HepG2 (cell line): ENCODE results near the gene RAB40C. TPM values are rescaled to one million over a fixed set of nuclear protein-coding genes. Genes with fewer than 3 reads are reported as not detected.

ENCODE experiments used
- ATRX ChIP-seq: sonication (generic); formaldehyde crosslinking; IDR thresholded peaks from 2 replicates; pipeline ENCODE4 v1.4.0; 2020; ENCODE audit warnings: missing genetic modification reagents, borderline replicate concordance
- HOXA9 ChIP-seq: sonication (generic); formaldehyde crosslinking; IDR thresholded peaks from 2 replicates; pipeline ENCODE4 v1.8.1; 2022; ENCODE audit warnings: missing genetic modification reagents, mild to moderate bottlenecking, moderate library complexity, borderline replicate concordance
- SALL1 ChIP-seq: sonication (generic); formaldehyde crosslinking; IDR thresholded peaks from 2 replicates; pipeline ENCODE4 v1.8.0; 2022; ENCODE audit warnings: mild to moderate bottlenecking, missing genetic modification reagents
- SSRP1 ChIP-seq: IDR thresholded peaks from 2 replicates; pipeline ENCODE4 v1.6.1; 2016; ENCODE audit warnings: control low read depth
- ZBTB10 ChIP-seq: sonication (generic); formaldehyde crosslinking; IDR thresholded peaks from 2 replicates; pipeline ENCODE4 v1.4.0; 2020; ENCODE audit warnings: missing genetic modification reagents, borderline replicate concordance
- ZFP36 ChIP-seq: fragments of 150-350 bp; IDR thresholded peaks from 2 replicates; pipeline ENCODE4 v1.6.1; 2018; ENCODE audit warnings: borderline replicate concordance, low read length, low read depth; ENCODE audit not compliant: partially characterized antibody
- ZNF230 ChIP-seq: sonication (generic); formaldehyde crosslinking; IDR thresholded peaks from 2 replicates; pipeline ENCODE4 v1.4.0; 2020; ENCODE audit warnings: mild to moderate bottlenecking, missing genetic modification reagents
- ZNF598 ChIP-seq: sonication (generic); formaldehyde crosslinking; IDR thresholded peaks from 2 replicates; pipeline ENCODE4 v1.5.1; 2020; ENCODE audit warnings: mild to moderate bottlenecking, missing genetic modification reagents, borderline replicate concordance
- ZNF709 ChIP-seq: sonication (generic); formaldehyde crosslinking; IDR thresholded peaks from 2 replicates; pipeline ENCODE4 v1.5.0; 2020; ENCODE audit warnings: mild to moderate bottlenecking, missing genetic modification reagents
- ZNF740 ChIP-seq: sonication (generic); formaldehyde crosslinking; IDR thresholded peaks from 2 replicates; pipeline ENCODE4 v1.4.0; 2020; ENCODE audit warnings: missing genetic modification reagents
- ZXDC ChIP-seq: sonication (generic); formaldehyde crosslinking; IDR thresholded peaks from 2 replicates; pipeline ENCODE4 v1.5.0; 2020; ENCODE audit warnings: mild to moderate bottlenecking, missing genetic modification reagents
- polyA plus RNA-seq, 8 experiments: library from polyadenylated mRNA; depleted of rRNA in 3 of 8; stranded (reverse) in 7 of 8; unstranded in 1 of 8; fragments of >200 nt; fragmentation: Illumina TruSeq in 4 of 8; extraction: Trizol in 4 of 8; gene quantifications; 2 replicates each; pipeline versions ENCODE4 v1.2.1 to v1.2.3, GENCODE V29; 2011 to 2016; ENCODE audit warnings: low read depth in 4 of 8, missing spikeins in 1 of 8, mixed read lengths in 1 of 8; ENCODE audit not compliant: insufficient read depth in 1 of 8
- total RNA-seq, 5 experiments: library from RNA; depleted of rRNA; stranded (reverse); fragments of >200 nt; fragmentation: Illumina TruSeq; extraction: Trizol; gene quantifications; 2 replicates each; pipeline ENCODE4 v1.2.3, GENCODE V29; 2016; ENCODE audit warnings: low read depth in 1 of 5
- TF ChIP-seq, protein P1 (sequence below): sonication (generic); formaldehyde crosslinking; IDR thresholded peaks from 2 replicates; pipeline ENCODE4 v1.4.0; 2020; ENCODE audit warnings: missing genetic modification reagents
- TF ChIP-seq, protein P2 (sequence below): sonication (generic); formaldehyde crosslinking; IDR thresholded peaks from 2 replicates; pipeline ENCODE4 v1.4.0; 2020; ENCODE audit warnings: mild to moderate bottlenecking, missing genetic modification reagents

RAB40C gene
- total and polyA plus RNA-seq, 2 of the 13 experiments (the other 11 are each of a cell fraction or from before 2014, with no cell fraction given): 7.7 to 11.5 TPM

DNA sequence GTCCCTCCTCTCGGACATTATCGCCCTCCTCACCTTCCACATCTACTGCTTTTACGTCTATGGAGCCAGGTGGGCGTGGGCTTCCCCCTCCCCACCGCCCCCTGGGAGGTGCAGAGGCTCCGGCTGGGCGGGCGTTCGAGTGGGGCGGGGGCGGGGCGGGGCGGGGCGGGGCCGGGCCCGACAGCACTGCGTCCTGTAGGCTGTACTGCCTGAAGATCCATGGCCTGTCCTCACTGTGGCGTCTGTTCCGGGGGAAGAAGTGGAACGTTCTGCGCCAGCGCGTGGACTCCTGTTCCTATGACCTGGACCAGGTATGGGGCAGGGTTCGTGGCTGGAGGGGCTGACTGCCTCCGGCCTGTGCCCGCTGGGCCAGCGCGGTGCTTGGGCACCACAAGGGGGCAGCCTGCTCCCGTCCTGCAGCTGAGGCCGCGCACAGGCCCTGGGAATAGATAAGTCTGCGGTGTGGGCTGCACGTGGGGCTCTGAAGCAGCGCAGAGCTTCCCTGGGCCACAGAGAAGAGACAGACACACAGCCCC lies 10.9 kb upstream of the RAB40C start (continued):
- TF ChIP-seq, protein P1, sequence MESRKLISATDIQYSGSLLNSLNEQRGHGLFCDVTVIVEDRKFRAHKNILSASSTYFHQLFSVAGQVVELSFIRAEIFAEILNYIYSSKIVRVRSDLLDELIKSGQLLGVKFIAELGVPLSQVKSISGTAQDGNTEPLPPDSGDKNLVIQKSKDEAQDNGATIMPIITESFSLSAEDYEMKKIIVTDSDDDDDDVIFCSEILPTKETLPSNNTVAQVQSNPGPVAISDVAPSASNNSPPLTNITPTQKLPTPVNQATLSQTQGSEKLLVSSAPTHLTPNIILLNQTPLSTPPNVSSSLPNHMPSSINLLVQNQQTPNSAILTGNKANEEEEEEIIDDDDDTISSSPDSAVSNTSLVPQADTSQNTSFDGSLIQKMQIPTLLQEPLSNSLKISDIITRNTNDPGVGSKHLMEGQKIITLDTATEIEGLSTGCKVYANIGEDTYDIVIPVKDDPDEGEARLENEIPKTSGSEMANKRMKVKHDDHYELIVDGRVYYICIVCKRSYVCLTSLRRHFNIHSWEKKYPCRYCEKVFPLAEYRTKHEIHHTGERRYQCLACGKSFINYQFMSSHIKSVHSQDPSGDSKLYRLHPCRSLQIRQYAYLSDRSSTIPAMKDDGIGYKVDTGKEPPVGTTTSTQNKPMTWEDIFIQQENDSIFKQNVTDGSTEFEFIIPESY: peak; percentile 91
- TF ChIP-seq SALL1 (CRISPR knock-in tag): peak; percentile 74; the same call in 1 of the 2 replicates
- TF ChIP-seq ZNF740 (CRISPR knock-in tag): peak; percentile 73
- TF ChIP-seq ZNF709 (CRISPR knock-in tag): no peak
- TF ChIP-seq ZNF230 (CRISPR knock-in tag): no peak
- TF ChIP-seq ZNF598 (CRISPR knock-in tag): 0 out of 2 replicates have a peak, but pooled peaks have one; percentile 31
- TF ChIP-seq ZBTB10: no peak
- TF ChIP-seq ATRX (CRISPR knock-in tag): no peak
- no peak for TF ChIP-seq HOXA9 (CRISPR knock-in tag)
- TF ChIP-seq, protein P2, sequence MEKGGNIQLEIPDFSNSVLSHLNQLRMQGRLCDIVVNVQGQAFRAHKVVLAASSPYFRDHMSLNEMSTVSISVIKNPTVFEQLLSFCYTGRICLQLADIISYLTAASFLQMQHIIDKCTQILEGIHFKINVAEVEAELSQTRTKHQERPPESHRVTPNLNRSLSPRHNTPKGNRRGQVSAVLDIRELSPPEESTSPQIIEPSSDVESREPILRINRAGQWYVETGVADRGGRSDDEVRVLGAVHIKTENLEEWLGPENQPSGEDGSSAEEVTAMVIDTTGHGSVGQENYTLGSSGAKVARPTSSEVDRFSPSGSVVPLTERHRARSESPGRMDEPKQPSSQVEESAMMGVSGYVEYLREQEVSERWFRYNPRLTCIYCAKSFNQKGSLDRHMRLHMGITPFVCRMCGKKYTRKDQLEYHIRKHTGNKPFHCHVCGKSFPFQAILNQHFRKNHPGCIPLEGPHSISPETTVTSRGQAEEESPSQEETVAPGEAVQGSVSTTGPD (CRISPR knock-in tag): no peak
- TF ChIP-seq ZXDC (CRISPR knock-in tag): no peak
- no peak for TF ChIP-seq SSRP1 (CRISPR knock-in tag)
- no peak for TF ChIP-seq ZFP36
